Keratinocyte (primary cell): ENCODE data around the gene GMEB2. TPM values are rescaled to one million over a fixed set of nuclear protein-coding genes. Genes with fewer than 3 reads are reported as not detected.

Source experiments
- DNase-seq: peaks from one replicate; pipeline ENCODE4 v3.0.0-alpha.2; 2011; ENCODE audit warnings: low read depth, missing footprints, low spot score
- FAIRE-seq: peaks from 2 replicates; lab custom pipeline; 2011; peaks lifted over from hg19 to GRCh38; lab: Jason Lieb, UNC
- H2AFZ ChIP-seq: 2 replicates; pipeline ENCODE4 v1.6.0; 2012; ENCODE audit warnings: low read length, control low read depth, inconsistent platforms; ENCODE audit not compliant: control insufficient read depth
- H3K27ac ChIP-seq: 2 replicates; pipeline ENCODE4 v1.5.1; 2011; ENCODE audit warnings: low read length; ENCODE audit not compliant: control insufficient read depth, insufficient read depth
- H3K27me3 ChIP-seq: 3 replicates; pipeline ENCODE4 v1.6.0; 2011; ENCODE audit warnings: low read length; ENCODE audit not compliant: control insufficient read depth, insufficient read depth; ENCODE audit errors: extremely low read depth
- H3K36me3 ChIP-seq, 2 experiments: 2 replicates in 1 of 2; 3 replicates in 1 of 2; pipeline ENCODE4 v1.5.1; 2011; ENCODE audit warnings: low read length in 2 of 2, mild to moderate bottlenecking in 1 of 2; ENCODE audit not compliant: control insufficient read depth in 2 of 2, insufficient read depth in 2 of 2; ENCODE audit errors: extremely low read depth in 1 of 2
- H3K4me1 ChIP-seq: 3 replicates; pipeline ENCODE4 v1.5.1; 2011; ENCODE audit warnings: low read length; ENCODE audit not compliant: control insufficient read depth, insufficient read depth; ENCODE audit errors: extremely low read depth
- H3K4me2 ChIP-seq: 3 replicates; pipeline ENCODE4 v1.6.0; 2011; ENCODE audit warnings: low read depth, low read length; ENCODE audit not compliant: control insufficient read depth, insufficient read depth; ENCODE audit errors: extremely low read depth
- H3K4me3 ChIP-seq, 3 experiments: fragments of 200-600 bp in 1 of 3; sonication (generic) in 1 of 3; 2 replicates in 2 of 3; 3 replicates in 1 of 3; pipeline ENCODE4 v1.5.1; 2011 to 2016; ENCODE audit warnings: low read length in 3 of 3, mild to moderate bottlenecking in 3 of 3, control low read depth in 2 of 3, inconsistent platforms in 1 of 3, low read depth in 1 of 3, mixed read lengths in 1 of 3, mixed run types in 1 of 3, moderate library complexity in 1 of 3; ENCODE audit not compliant: control insufficient read depth in 2 of 3, insufficient read depth in 2 of 3; ENCODE audit errors: extremely low read depth in 1 of 3
- H3K79me2 ChIP-seq: 2 replicates; pipeline ENCODE4 v1.6.0; 2012; ENCODE audit warnings: low read length; ENCODE audit not compliant: control insufficient read depth, insufficient read depth
- H3K9ac ChIP-seq: 3 replicates; pipeline ENCODE4 v1.6.0; 2011; ENCODE audit warnings: low read length; ENCODE audit not compliant: control insufficient read depth, insufficient read depth; ENCODE audit errors: extremely low read depth
- H3K9me1 ChIP-seq: 3 replicates; pipeline ENCODE4 v1.6.0; 2011; ENCODE audit warnings: low read length; ENCODE audit not compliant: control insufficient read depth, insufficient read depth; ENCODE audit errors: extremely low read depth
- H3K9me3 ChIP-seq: 2 replicates; pipeline ENCODE4 v1.5.1; 2012; ENCODE audit warnings: low read depth, low read length; ENCODE audit not compliant: control insufficient read depth
- H4K20me1 ChIP-seq: 3 replicates; pipeline ENCODE4 v1.6.0; 2011; ENCODE audit warnings: low read length; ENCODE audit not compliant: control insufficient read depth, insufficient read depth; ENCODE audit errors: extremely low read depth
- CTCF ChIP-seq, 3 experiments: IDR thresholded peaks in 1 of 3; conservative IDR thresholded peaks in 1 of 3; optimal IDR thresholded peaks in 1 of 3; 2 replicates in 2 of 3; 3 replicates in 1 of 3; pipeline versions ENCODE3 to v1.5.1; 2011; ENCODE audit warnings: low read length in 3 of 3, mild to moderate bottlenecking in 3 of 3, moderate library complexity in 2 of 3, control low read depth in 1 of 3, inconsistent platforms in 1 of 3; ENCODE audit not compliant: insufficient read depth in 2 of 3; ENCODE audit errors: extremely low read depth in 1 of 3
- EZH2 ChIP-seq: IDR thresholded peaks from one replicate; pipeline ENCODE4 v1.6.1; 2012; ENCODE audit warnings: inconsistent platforms, mild to moderate bottlenecking, low read length, moderate library complexity
- dilution Hi-C: fragments of 300-500 bp; cut with MboI; formaldehyde crosslinking; loops from one replicate; pipeline ENCODE4 v1.7.0; 2020; ENCODE audit warnings: low sequenced_read_pairs; ENCODE audit not compliant: extremely low pct_ligation_motif_present
- polyA plus RNA-seq, 5 experiments: library from polyadenylated mRNA; depleted of rRNA in 3 of 5; stranded (reverse) in 3 of 5; stranded (forward) in 1 of 5; unstranded in 1 of 5; fragments of >200 nt; gene quantifications; 1 replicate in 1 of 5; 2 replicates in 3 of 5; 3 replicates in 1 of 5; pipeline versions ENCODE4 v1.2.1 to v1.2.3, GENCODE V29; 2011 to 2012; ENCODE audit warnings: missing spikeins in 2 of 5, low read depth in 1 of 5, low replicate concordance in 1 of 5

The GMEB2 gene
- polyA plus RNA-seq, 1 donor (not counting 4 experiments of a cell fraction or from before 2014, with no cell fraction given): 5.1 TPM

GRCh38 chr20:63540417-63541186, 86.3 kb downstream of the GMEB2 start:
- FAIRE-seq (no peak), DNase-seq (no peak)
- Histone ChIP-seq H3K27ac (no peak overlapping the region), H3K27me3 (no peaks in the 10 kb centered on the region), H4K20me1 (no peaks in the 10 kb centered on the region), H3K9me1 (no peaks in the 10 kb centered on the region), H3K4me1 (peaks cover 41% of the 10 kb centered on the region), H3K4me3 (no peak overlapping the region), H3K9me3 (no peaks in the 10 kb centered on the region), H3K79me2 (peaks cover 10% of the 10 kb centered on the region), H3K9ac (no peak overlapping the region), H2AFZ (no peak overlapping the region), H3K36me3 (no peaks in the 10 kb centered on the region), H3K4me2 (no peak overlapping the region)
- TF ChIP-seq CTCF (optimal IDR thresholded peaks at IDR 0.05 in 1 of 3, IDR thresholded peaks at IDR 0.05 in 1 of 3, conservative IDR thresholded peaks at IDR 0.05 in 1 of 3; ENCODE audit: extremely low read depth in 1 of 3, insufficient read depth in 2 of 3, low read length in 3 of 3) (no peak), EZH2 (no peak)
- dilution Hi-C loops: no loop called here

- FAIRE-seq (no peak), DNase-seq (no peak)
- no peaks in the 10 kb centered on the region for H3K36me3 ChIP-seq
- no peaks in the 10 kb centered on the region for H3K27me3 ChIP-seq
- dilution Hi-C loops: no loop called here
- H3K9me1 ChIP-seq: no peaks in the 10 kb centered on the region
- no peak overlapping the region for H3K4me2 ChIP-seq
- H3K9me3 ChIP-seq: no peaks in the 10 kb centered on the region
- H3K27ac ChIP-seq: no peak overlapping the region
- H3K79me2 ChIP-seq: peaks cover 10% of the 10 kb centered on the region
- no peak overlapping the region for H3K4me3 ChIP-seq
- TF ChIP-seq EZH2: no peak
- no peak overlapping the region for H3K9ac ChIP-seq
- peaks cover 40% of the 10 kb centered on the region for H3K4me1 ChIP-seq
- H2AFZ ChIP-seq: no peak overlapping the region
- no peaks in the 10 kb centered on the region for H4K20me1 ChIP-seq
These were observed 87.2 kb downstream of the GMEB2 start for GRCh38 chr20:63539441-63540370.
